Gastroesophageal sphincter (tissue), 4 donors: ENCODE results near the gene SCN1B. TPM values are rescaled to one million over a fixed set of nuclear protein-coding genes. Genes with fewer than 3 reads are reported as not detected.

Source experiments
- ATAC-seq: fragments of 150-250 bp; one replicate; pipeline ENCODE4 v1.9.1; 2016; ENCODE audit warnings: mild to moderate bottlenecking, moderate library complexity
- H3K27ac ChIP-seq, 4 donors: fragments of 200-600 bp; sonication (generic) in 3 of 4; 1 replicate in 3 of 4; 2 replicates in 1 of 4; pipeline ENCODE4 v1.5.1; 2016 to 2019
- H3K27me3 ChIP-seq: fragments of 200-600 bp; sonication (generic); one replicate; pipeline ENCODE4 v1.5.1; 2019
- H3K36me3 ChIP-seq, 2 donors: fragments of 200-600 bp; sonication (generic); one replicate each; pipeline ENCODE4 v1.5.1; 2019; ENCODE audit warnings: control low read depth in 1 of 2
- H3K4me1 ChIP-seq, 3 donors: fragments of 200-600 bp; sonication (generic); 1 replicate in 2 of 3; 2 replicates in 1 of 3; pipeline ENCODE4 v1.5.1; 2016 to 2019; ENCODE audit warnings: control low read depth in 2 of 3
- H3K4me3 ChIP-seq, 2 donors: fragments of 200-600 bp; sonication (generic); one replicate each; pipeline ENCODE4 v1.5.1; 2019; ENCODE audit warnings: mild to moderate bottlenecking in 1 of 2, moderate library complexity in 1 of 2
- H3K9me3 ChIP-seq, 3 donors: fragments of 200-600 bp; sonication (generic); one replicate each; pipeline ENCODE4 v1.5.1; 2017 to 2019; ENCODE audit warnings: control low read depth in 2 of 3
- EP300 ChIP-seq: sonication (generic); formaldehyde crosslinking; IDR thresholded peaks from one replicate; pipeline ENCODE4 v1.6.1; 2017; ENCODE audit warnings: antibody characterized with exemption, mild to moderate bottlenecking
- POLR2A ChIP-seq, 2 donors: fragments of 450-650 bp; IDR thresholded peaks; one replicate each; pipeline ENCODE4 v1.6.1; 2017; ENCODE audit warnings: antibody characterized with exemption in 2 of 2, mild to moderate bottlenecking in 2 of 2, moderate library complexity in 1 of 2
- POLR2AphosphoS5 ChIP-seq: sonication (generic); formaldehyde crosslinking; IDR thresholded peaks from one replicate; pipeline ENCODE4 v1.6.1; 2017; ENCODE audit warnings: antibody characterized with exemption
- WGBS, 2 donors: methylation state at CpG; one replicate each; pipeline ENCODE4 v1.1.5; 2018; ENCODE audit warnings: low coverage in 1 of 2; 5-methylcytosine and 5-hydroxymethylcytosine counted together
- total RNA-seq, 4 donors: library from RNA; depleted of rRNA; stranded (reverse); fragments of >200 nt; gene quantifications; one replicate each; pipeline ENCODE4 v1.1.0, GENCODE V29; 2016
- TF ChIP-seq, protein P1 (sequence below), 4 experiments: fragments of 200-600 bp in 2 of 4; fragments of 450-650 bp in 2 of 4; sonication (generic) in 1 of 4; IDR thresholded peaks; one replicate each; pipeline ENCODE4 v1.5.1; 2017 to 2019; ENCODE audit warnings: antibody characterized with exemption in 4 of 4, mild to moderate bottlenecking in 2 of 4, moderate library complexity in 2 of 4

Gene SCN1B
- total RNA-seq, 4 donors from 2014 or later = 5.3 to 13.2 (median 9.5) TPM

DNA sequence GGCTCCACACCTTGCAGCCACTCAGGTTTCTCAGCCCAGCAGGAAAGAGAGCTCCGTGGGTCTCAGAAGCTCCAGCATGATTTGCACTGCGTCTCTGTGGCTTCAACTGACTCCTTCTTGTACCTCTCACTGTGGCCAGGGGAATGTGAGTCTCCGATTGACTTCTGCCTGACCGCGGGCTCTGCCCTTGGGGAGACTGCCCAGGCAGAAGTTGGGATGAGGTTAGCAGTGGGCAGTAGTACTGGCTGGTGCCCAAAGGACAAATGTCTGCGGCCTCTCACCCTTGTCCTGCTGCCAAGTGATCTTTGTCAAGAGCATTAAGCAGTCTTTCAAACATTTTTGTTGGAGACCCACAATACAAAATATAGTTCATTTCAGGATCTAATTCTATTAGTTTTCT lies 50.9 kb downstream of the SCN1B start:
- Histone ChIP-seq H3K4me3 (no peak overlapping the region), H3K27me3 (peaks cover 8% of the 10 kb centered on the region), H3K27ac (no peak overlapping the region), H3K4me1 (no peaks in the 10 kb centered on the region), H3K9me3 (no peaks in the 10 kb centered on the region), H3K36me3 (no peaks in the 10 kb centered on the region)
- no peak for ATAC-seq
- TF ChIP-seq POLR2AphosphoS5 = no peak
- TF ChIP-seq EP300 = no peak
- no peak for TF ChIP-seq POLR2A (IDR thresholded peaks at IDR 0.05)
- TF ChIP-seq, protein P1, sequence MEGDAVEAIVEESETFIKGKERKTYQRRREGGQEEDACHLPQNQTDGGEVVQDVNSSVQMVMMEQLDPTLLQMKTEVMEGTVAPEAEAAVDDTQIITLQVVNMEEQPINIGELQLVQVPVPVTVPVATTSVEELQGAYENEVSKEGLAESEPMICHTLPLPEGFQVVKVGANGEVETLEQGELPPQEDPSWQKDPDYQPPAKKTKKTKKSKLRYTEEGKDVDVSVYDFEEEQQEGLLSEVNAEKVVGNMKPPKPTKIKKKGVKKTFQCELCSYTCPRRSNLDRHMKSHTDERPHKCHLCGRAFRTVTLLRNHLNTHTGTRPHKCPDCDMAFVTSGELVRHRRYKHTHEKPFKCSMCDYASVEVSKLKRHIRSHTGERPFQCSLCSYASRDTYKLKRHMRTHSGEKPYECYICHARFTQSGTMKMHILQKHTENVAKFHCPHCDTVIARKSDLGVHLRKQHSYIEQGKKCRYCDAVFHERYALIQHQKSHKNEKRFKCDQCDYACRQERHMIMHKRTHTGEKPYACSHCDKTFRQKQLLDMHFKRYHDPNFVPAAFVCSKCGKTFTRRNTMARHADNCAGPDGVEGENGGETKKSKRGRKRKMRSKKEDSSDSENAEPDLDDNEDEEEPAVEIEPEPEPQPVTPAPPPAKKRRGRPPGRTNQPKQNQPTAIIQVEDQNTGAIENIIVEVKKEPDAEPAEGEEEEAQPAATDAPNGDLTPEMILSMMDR (IDR thresholded peaks at IDR 0.05) = no peak
- WGBS, 2 donors = 80 to 90% methylated on average over 2 to 4 of the region's 6 CpGs

DNA sequence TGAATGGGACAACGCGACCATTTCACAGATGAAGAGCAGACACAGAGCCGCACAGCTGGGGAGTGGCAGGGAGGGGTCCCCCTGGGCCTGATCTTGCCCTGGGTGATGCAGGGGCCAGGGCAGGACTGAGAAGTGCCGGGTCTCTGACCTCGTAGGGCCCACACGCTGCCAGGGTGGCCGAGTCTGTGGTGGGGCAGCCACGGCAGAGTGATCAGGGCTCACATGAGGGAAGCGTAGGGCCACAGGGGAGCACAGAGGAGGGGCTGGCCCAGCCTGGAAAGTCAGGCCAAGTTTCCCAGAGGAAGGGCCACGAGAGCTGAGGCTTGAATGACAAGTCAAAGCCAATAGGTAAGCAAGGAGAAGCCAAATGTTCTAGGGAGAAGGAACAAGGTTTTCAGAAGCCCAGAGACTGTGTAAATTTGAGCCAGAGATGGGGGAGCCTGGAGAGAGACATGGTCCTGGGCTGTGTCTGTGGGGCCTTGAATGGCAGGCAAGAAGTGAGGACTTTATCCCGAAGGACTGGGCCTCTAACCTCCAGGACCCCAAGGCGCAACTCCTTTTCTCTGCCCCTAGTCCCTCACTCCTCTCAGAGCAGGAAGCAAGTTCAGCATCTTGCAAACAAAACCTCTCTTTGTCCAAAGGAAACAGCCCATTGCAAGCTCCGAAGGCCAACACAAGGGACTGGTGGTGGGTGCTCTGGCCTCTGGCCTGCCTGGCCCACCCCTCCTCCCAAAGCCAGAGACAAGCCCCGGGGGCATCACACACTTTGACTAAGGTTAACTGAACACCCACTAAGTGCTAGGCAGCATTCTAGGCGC lies 53.6 kb downstream of the SCN1B start:
- no peaks in the 10 kb centered on the region for H3K36me3 ChIP-seq
- H3K9me3 ChIP-seq = no peaks in the 10 kb centered on the region
- H3K4me1 ChIP-seq = no peaks in the 10 kb centered on the region
- H3K27ac ChIP-seq = no peak overlapping the region
- ATAC-seq = no peak
- 79 to 84% methylated on average over 3 to 6 of the region's 15 CpGs for WGBS, 2 donors
- TF ChIP-seq, protein P1 (IDR thresholded peaks at IDR 0.05) = no peak
- TF ChIP-seq EP300 = no peak
- TF ChIP-seq POLR2A (IDR thresholded peaks at IDR 0.05) = no peak
- no peak for TF ChIP-seq POLR2AphosphoS5
- H3K4me3 ChIP-seq = no peak overlapping the region
- peaks cover 23% of the 10 kb centered on the region for H3K27me3 ChIP-seq

DNA sequence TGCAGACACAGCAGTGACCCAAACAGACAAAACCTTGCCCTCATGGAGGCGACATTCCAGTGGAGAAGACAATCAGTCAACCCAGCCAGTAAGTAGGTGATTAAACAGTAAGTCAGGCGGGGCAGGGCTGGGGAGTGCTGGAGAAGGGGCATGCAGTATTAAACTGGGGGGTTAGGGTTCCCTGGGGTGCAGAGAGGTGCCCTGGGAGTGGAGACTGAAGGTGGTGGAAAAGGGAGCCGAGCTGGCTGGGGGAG lies 54.2 kb downstream of the SCN1B start:
- TF ChIP-seq POLR2AphosphoS5 = no peak
- no peak overlapping the region for H3K4me3 ChIP-seq
- H3K27ac ChIP-seq = no peak overlapping the region
- no peaks in the 10 kb centered on the region for H3K9me3 ChIP-seq
- no peak for ATAC-seq
- peaks cover 27% of the 10 kb centered on the region for H3K27me3 ChIP-seq
- no peaks in the 10 kb centered on the region for H3K4me1 ChIP-seq
- 61 to 100% methylated on average over 2 of the region's 3 CpGs for WGBS, 2 donors
- H3K36me3 ChIP-seq = no peaks in the 10 kb centered on the region

DNA sequence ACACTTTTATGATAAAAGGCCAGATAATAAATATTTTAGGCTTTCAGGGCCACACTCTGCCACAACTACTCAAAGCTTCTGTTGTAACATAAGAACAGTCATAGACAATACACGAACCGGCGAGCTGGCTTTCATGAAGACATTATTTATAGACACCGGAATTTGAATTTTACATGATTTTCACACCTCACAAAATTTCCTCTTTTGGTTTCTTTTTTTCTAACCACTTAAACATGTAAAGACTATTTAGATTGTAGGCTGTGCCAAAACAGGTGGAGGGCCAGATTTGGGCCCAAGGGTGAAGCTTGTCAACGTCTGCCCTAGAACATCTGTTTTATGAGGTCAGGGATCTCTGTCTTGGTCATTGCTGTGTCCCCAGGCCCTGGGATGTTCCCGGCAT lies 55.7 kb downstream of the SCN1B start:
- no peaks in the 10 kb centered on the region for H3K9me3 ChIP-seq
- H3K36me3 ChIP-seq = no peaks in the 10 kb centered on the region
- peaks cover 0 to 10% (median 4%) of the 10 kb centered on the region in 3 donors for H3K4me1 ChIP-seq
- WGBS, 2 donors = 60 to 75% methylated on average over 6 of the region's 6 CpGs
- peaks cover 41% of the 10 kb centered on the region for H3K27me3 ChIP-seq
- H3K27ac ChIP-seq = no peak overlapping the region
- H3K4me3 ChIP-seq = no peak overlapping the region
- TF ChIP-seq, protein P1 (IDR thresholded peaks at IDR 0.05) = no peak
- TF ChIP-seq POLR2A (IDR thresholded peaks at IDR 0.05) = no peak
- TF ChIP-seq POLR2AphosphoS5 = no peak
- TF ChIP-seq EP300 = no peak
- ATAC-seq = no peak

DNA sequence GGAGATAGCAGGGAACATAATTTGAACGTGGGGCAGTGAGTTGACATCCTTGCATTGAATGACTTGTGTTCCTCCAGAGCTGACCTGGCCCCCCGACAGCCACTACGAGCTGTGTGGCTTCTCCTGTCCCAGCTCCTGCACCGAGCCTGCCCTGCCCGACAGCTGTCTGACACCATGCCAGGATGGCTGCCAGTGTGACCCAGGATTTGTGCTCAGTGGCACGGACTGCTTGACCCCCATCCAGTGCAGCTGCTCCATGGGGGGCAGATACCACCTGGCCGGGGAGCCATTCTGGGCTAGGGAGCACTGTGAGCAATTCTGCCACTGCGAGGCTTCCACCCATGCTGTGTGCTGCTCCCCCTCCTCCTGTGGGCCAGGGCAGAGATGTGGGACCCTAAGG lies 56.2 kb downstream of the SCN1B start:
- no peak for ATAC-seq

More for the DNA sequence above, 56.2 kb downstream of the SCN1B start:
- Histone ChIP-seq H3K27ac (no peak overlapping the region), H3K27me3 (peaks cover 46% of the 10 kb centered on the region), H3K4me3 (no peak overlapping the region), H3K9me3 (no peaks in the 10 kb centered on the region), H3K4me1 (peaks cover 0 to 12% (median 4%) of the 10 kb centered on the region in 3 donors), H3K36me3 (no peaks in the 10 kb centered on the region)
- WGBS, 2 donors = 67% methylated on average over 5 of the region's 8 CpGs; no CpG with 5 or more reads in 1 of the 2 donors
- TF ChIP-seq POLR2A (IDR thresholded peaks at IDR 0.05) (no peak), POLR2AphosphoS5 (no peak)
- TF ChIP-seq, protein P1 (IDR thresholded peaks at IDR 0.05) = no peak
